Fibroblast of lung (primary cell): ENCODE results near the gene HOXD4. TPM values are rescaled to one million over a fixed set of nuclear protein-coding genes. Genes with fewer than 3 reads are reported as not detected.

ENCODE experiments used
- DNase-seq, 2 donors: peaks; one replicate each; pipeline versions ENCODE4 v3.0.0 to v3.0.0-alpha.2; 2010; ENCODE audit warnings: low read depth in 2 of 2
- H2AFZ ChIP-seq: 2 replicates; pipeline ENCODE4 v1.5.1; 2012; ENCODE audit warnings: low read length, control low read depth, inconsistent platforms
- H3K27ac ChIP-seq: 2 replicates; pipeline ENCODE4 v1.5.1; 2011; ENCODE audit warnings: low read length, control low read depth; ENCODE audit not compliant: insufficient read depth
- H3K27me3 ChIP-seq: 2 replicates; pipeline ENCODE4 v1.5.1; 2011; ENCODE audit warnings: mild to moderate bottlenecking, low read length; ENCODE audit not compliant: control insufficient read depth, insufficient read depth
- H3K36me3 ChIP-seq: 2 replicates; pipeline ENCODE4 v1.5.1; 2011; ENCODE audit warnings: low read length; ENCODE audit not compliant: control insufficient read depth, insufficient read depth
- H3K4me1 ChIP-seq: 2 replicates; pipeline ENCODE4 v1.5.1; 2011; ENCODE audit warnings: low read length; ENCODE audit not compliant: control insufficient read depth, insufficient read depth; ENCODE audit errors: extremely low read depth
- H3K4me2 ChIP-seq: 2 replicates; pipeline ENCODE4 v1.5.1; 2011; ENCODE audit warnings: low read length, control low read depth; ENCODE audit not compliant: insufficient read depth; ENCODE audit errors: extremely low read depth
- H3K4me3 ChIP-seq, 4 experiments: fragments of 200-600 bp in 1 of 4; sonication (generic) in 1 of 4; replicated peaks in 1 of 4; 2 replicates each; pipeline ENCODE4 v1.5.1; 2011 to 2016; ENCODE audit warnings: low read length in 4 of 4, low read depth in 3 of 4, mild to moderate bottlenecking in 3 of 4, control low read depth in 2 of 4, inconsistent platforms in 1 of 4, mixed read lengths in 1 of 4; ENCODE audit not compliant: insufficient read depth in 1 of 4; ENCODE audit errors: control extremely low read depth in 1 of 4
- H3K79me2 ChIP-seq: 2 replicates; pipeline ENCODE4 v1.5.1; 2012; ENCODE audit warnings: mild to moderate bottlenecking, low read length, inconsistent platforms; ENCODE audit not compliant: control insufficient read depth, insufficient read depth
- H3K9ac ChIP-seq: 2 replicates; pipeline ENCODE4 v1.5.1; 2011; ENCODE audit warnings: mild to moderate bottlenecking, low read length, control low read depth; ENCODE audit not compliant: insufficient read depth
- H3K9me3 ChIP-seq: 2 replicates; pipeline ENCODE4 v1.5.1; 2012; ENCODE audit warnings: low read depth, low read length; ENCODE audit not compliant: control insufficient read depth, insufficient read depth
- H4K20me1 ChIP-seq: 2 replicates; pipeline ENCODE4 v1.5.1; 2011; ENCODE audit warnings: low read length; ENCODE audit not compliant: control insufficient read depth, insufficient read depth; ENCODE audit errors: extremely low read depth
- CTCF ChIP-seq, 2 donors: IDR thresholded peaks in 1 of 2; conservative IDR thresholded peaks in 1 of 2; 1 replicate in 1 of 2; 2 replicates in 1 of 2; pipeline ENCODE4 v1.5.1; 2011 to 2012; ENCODE audit warnings: low read length in 2 of 2, control low read depth in 1 of 2, inconsistent platforms in 1 of 2, low read depth in 1 of 2, mild to moderate bottlenecking in 1 of 2
- EZH2 ChIP-seq: IDR thresholded peaks from 2 replicates; pipeline ENCODE4 v1.5.1; 2012; ENCODE audit warnings: low read length, control low read depth, mild to moderate bottlenecking; ENCODE audit errors: missing control alignments
- polyA plus RNA-seq, 2 donors: library from polyadenylated mRNA; depleted of rRNA in 1 of 2; stranded (reverse) in 1 of 2; unstranded in 1 of 2; fragments of >200 nt; gene quantifications; 2 replicates each; pipeline ENCODE4 v1.2.1, GENCODE V29; 2011 to 2012; ENCODE audit warnings: missing spikeins in 1 of 2
- total RNA-seq: library from RNA; depleted of rRNA; stranded (reverse); fragments of >200 nt; gene quantifications from 2 replicates; pipeline ENCODE4 v1.2.1, GENCODE V29; 2014

HOXD4 gene
- total and polyA plus RNA-seq, 2 donors (not counting 1 experiment from before 2014, with no cell fraction given), result not detected

GRCh38 chr2:176121190-176122051 is 29.9 kb upstream of the HOXD4 start:
- Histone ChIP-seq H2AFZ (no peak overlapping the region), H3K36me3 (no peaks in the 10 kb centered on the region), H3K4me2 (no peak overlapping the region), H3K4me1 (no peaks in the 10 kb centered on the region), H3K9ac (no peak overlapping the region), H3K79me2 (no peaks in the 10 kb centered on the region), H3K27me3 (peaks cover 95% of the 10 kb centered on the region), H3K9me3 (no peaks in the 10 kb centered on the region), H3K4me3 (no peak overlapping the region), H3K27ac (no peak overlapping the region), H4K20me1 (no peaks in the 10 kb centered on the region)
- no peak for DNase-seq
- TF ChIP-seq CTCF (conservative IDR thresholded peaks at IDR 0.05 in 1 of 2, IDR thresholded peaks at IDR 0.05 in 1 of 2; ENCODE audit: low read depth in 1 of 2, low read length in 2 of 2), result no peak
- TF ChIP-seq EZH2, result peak; percentile 57

GRCh38 chr2:176122052-176122682 is 29.2 kb upstream of the HOXD4 start:
- Histone ChIP-seq H2AFZ (no peak overlapping the region), H3K27me3 (peaks cover 89% of the 10 kb centered on the region), H3K36me3 (no peaks in the 10 kb centered on the region), H4K20me1 (no peaks in the 10 kb centered on the region), H3K27ac (no peak overlapping the region), H3K4me2 (no peak overlapping the region), H3K9me3 (no peaks in the 10 kb centered on the region), H3K79me2 (no peaks in the 10 kb centered on the region), H3K4me3 (no peak overlapping the region), H3K4me1 (no peaks in the 10 kb centered on the region), H3K9ac (no peak overlapping the region)
- DNase-seq, result no peak
- TF ChIP-seq CTCF (conservative IDR thresholded peaks at IDR 0.05 in 1 of 2, IDR thresholded peaks at IDR 0.05 in 1 of 2; ENCODE audit: low read depth in 1 of 2, low read length in 2 of 2) (no peak), EZH2 (no peak)

GRCh38 chr2:176122683-176123410 is 28.5 kb upstream of the HOXD4 start, which contains the start of gene HOXD9:
Gene HOXD9, plus strand, starts transcription at chr2:176122719. Its CDS starts 50 bp downstream, at chr2:176122769.
- peaks cover 82% of the 10 kb centered on the region for H3K27me3 ChIP-seq
- TF ChIP-seq EZH2, result peak; percentile 77
- TF ChIP-seq CTCF (conservative IDR thresholded peaks at IDR 0.05 in 1 of 2, IDR thresholded peaks at IDR 0.05 in 1 of 2; ENCODE audit: low read depth in 1 of 2, low read length in 2 of 2), result no peak
- no peak within 1 kb of the TSS for H3K9ac ChIP-seq
- H3K9me3 ChIP-seq, result no peaks in the 10 kb centered on the region
- H3K4me1 ChIP-seq, result no peaks in the 10 kb centered on the region
- no peaks in the 10 kb centered on the region for H4K20me1 ChIP-seq
- H3K36me3 ChIP-seq, result no peaks in the 10 kb centered on the region
- H3K4me3 ChIP-seq, result no peak within 1 kb of the TSS
- no peaks in the 10 kb centered on the region for H3K79me2 ChIP-seq
- no peak for DNase-seq
- no peak within 1 kb of the TSS for H2AFZ ChIP-seq
- no peak within 1 kb of the TSS for H3K4me2 ChIP-seq
- no peak within 1 kb of the TSS for H3K27ac ChIP-seq
